ENCODE data around the gene LGR6. TPM values are rescaled to one million over a fixed set of nuclear protein-coding genes. Genes with fewer than 3 reads are reported as not detected.
"Not testable (repeated sequence)": the region's sequence is repeated elsewhere in the genome, so short reads cannot be mapped to it uniquely, and the experiment has no call there.

LGR6 gene
- total RNA-seq, 4 donors from 2014 or later, result 0.53 to 3.3 (median 2.3) TPM

DNA sequence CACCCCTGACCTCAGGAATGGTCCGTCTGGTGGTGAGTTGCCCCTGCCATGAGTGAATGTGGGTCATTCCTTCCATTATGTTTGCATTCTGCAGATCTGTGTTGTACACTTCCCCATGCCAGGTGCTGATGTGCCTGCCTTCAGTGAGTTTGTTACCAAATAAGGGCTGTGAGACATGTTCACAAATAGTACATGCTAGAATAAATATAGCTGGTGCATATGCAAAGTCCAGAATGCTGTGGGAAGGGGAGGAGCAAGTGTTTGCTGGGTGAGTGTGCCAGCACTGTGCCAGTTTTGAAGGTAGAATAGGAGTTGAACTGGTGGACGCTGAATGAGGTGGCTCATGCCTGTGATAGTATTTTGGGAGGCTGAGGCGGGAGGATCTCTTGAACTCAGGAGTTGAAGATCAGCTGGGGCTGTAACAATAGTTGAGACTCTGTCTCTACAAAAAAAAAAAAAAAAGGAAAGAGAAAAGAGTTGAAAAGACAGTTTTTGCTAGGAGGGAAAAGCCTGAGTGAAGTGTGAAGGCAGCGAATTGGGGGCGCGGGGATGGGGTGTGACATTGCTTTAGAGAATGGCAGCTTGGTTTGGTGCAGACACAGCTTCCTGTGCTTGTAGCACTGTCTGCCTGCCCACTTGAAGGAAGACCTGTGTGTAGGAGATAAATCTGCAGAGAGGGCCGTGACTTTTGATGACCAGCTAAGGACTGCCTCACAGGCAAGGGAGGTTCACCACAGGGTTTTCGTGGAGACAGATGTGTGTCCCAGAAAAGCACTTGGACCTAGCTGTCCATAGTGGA is 61.1 kb downstream of the LGR6 start:
- Histone ChIP-seq H3K27ac (no peak overlapping the region), H3K36me3 (no peaks in the 10 kb centered on the region), H3K4me1 (no peaks in the 10 kb centered on the region), H3K4me3 (no peak overlapping the region), H3K27me3 (no peaks in the 10 kb centered on the region), H3K9me3 (no peaks in the 10 kb centered on the region)
- peak in 1 of 3 donors; percentile 34 for DNase-seq
- TF ChIP-seq POLR2A (IDR thresholded peaks at IDR 0.05), result no peak
- TF ChIP-seq, protein P1, sequence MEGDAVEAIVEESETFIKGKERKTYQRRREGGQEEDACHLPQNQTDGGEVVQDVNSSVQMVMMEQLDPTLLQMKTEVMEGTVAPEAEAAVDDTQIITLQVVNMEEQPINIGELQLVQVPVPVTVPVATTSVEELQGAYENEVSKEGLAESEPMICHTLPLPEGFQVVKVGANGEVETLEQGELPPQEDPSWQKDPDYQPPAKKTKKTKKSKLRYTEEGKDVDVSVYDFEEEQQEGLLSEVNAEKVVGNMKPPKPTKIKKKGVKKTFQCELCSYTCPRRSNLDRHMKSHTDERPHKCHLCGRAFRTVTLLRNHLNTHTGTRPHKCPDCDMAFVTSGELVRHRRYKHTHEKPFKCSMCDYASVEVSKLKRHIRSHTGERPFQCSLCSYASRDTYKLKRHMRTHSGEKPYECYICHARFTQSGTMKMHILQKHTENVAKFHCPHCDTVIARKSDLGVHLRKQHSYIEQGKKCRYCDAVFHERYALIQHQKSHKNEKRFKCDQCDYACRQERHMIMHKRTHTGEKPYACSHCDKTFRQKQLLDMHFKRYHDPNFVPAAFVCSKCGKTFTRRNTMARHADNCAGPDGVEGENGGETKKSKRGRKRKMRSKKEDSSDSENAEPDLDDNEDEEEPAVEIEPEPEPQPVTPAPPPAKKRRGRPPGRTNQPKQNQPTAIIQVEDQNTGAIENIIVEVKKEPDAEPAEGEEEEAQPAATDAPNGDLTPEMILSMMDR (IDR thresholded peaks at IDR 0.05), result no peak

DNA sequence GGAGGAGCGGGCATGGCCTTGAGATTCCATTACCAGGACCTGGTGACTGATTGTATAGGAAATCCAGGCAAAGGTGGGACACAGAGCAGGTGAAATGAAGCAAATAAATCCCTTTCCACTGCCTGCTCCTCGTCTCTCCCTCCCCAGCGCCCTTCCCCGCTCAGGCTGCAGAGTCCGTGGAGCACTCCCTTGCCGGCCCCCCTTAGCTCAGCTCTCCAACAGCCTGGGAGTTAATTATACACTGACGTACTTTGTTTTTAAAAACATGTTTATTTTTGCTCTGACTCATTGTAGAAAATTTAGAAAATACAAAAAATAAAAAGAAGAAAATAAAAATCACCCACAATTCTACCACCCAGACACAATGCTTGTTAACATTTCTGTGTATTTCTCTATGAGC is 61.7 kb downstream of the LGR6 start:
- Histone ChIP-seq H3K4me3 (no peak overlapping the region), H3K4me1 (no peaks in the 10 kb centered on the region), H3K27ac (no peak overlapping the region), H3K9me3 (no peaks in the 10 kb centered on the region), H3K27me3 (no peaks in the 10 kb centered on the region), H3K36me3 (no peaks in the 10 kb centered on the region)
- TF ChIP-seq POLR2A (IDR thresholded peaks at IDR 0.05), result no peak
- TF ChIP-seq, protein P1 (IDR thresholded peaks at IDR 0.05), result no peak
- DNase-seq, result peak in 1 of 3 donors; percentile 17

DNA sequence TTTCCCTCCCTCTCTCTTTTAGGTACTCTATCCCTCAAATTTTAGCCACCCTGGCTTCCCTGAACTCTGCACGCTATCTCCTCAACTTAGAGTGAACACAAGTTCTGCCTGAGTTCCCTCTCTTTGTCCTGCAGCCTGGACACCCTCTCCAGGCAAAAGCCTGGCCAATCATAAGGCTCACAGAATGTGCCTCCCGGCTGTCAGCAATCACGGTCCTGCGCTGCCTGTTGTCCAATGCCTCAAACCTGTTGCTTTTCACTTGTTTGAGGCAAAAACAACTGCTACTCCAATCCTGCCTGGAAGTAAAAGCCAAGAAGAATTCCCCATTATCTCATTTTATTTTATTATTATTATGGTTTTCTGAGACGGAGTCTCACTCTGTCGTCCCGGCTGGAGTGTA is 66.1 kb downstream of the LGR6 start:
- DNase-seq, result peak in 1 of 3 donors; percentile 5
- H3K27me3 ChIP-seq, result no peaks in the 10 kb centered on the region
- no peaks in the 10 kb centered on the region for H3K36me3 ChIP-seq
- H3K4me1 ChIP-seq, result no peaks in the 10 kb centered on the region
- no peaks in the 10 kb centered on the region for H3K9me3 ChIP-seq
- TF ChIP-seq, protein P1 (IDR thresholded peaks at IDR 0.05), result no peak
- TF ChIP-seq POLR2A (IDR thresholded peaks at IDR 0.05), result no peak
- H3K4me3 ChIP-seq, result no peak overlapping the region
- H3K27ac ChIP-seq, result no peak overlapping the region

DNA sequence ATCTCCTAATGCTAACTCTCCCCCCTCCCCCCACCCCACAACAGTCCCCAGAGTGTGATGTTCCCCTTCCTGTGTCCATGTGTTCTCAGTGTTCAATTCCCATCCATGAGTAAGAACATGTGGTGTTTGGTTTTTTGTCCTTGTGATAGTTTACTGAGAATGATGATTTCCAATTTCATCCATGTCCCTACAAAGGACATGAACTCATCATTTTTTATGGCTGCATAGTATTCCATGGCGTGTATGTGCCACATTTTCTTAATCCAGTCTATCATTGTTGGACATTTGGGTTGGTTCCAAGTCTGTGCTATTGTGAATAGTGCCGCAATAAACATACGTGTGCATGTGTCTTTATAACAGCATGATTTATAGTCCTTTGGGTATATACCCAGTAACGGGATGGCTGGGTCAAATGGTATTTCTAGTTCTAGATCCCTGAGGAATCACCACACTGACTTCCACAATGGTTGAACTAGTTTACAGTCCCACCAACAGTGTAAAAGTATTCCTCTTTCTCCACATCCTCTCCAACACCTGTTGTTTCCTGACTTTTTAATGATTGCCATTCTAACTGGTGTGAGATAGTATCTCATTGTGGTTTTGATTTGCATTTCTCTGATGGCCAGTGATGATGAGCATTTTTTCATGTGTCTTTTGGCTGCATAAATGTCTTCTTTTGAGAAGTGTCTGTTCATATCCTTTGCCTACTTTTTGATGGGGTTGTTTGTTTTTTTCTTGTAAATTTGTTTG is 67.8 kb downstream of the LGR6 start:
- not testable (repeated sequence) for H3K4me3 ChIP-seq, DNase-seq

DNA sequence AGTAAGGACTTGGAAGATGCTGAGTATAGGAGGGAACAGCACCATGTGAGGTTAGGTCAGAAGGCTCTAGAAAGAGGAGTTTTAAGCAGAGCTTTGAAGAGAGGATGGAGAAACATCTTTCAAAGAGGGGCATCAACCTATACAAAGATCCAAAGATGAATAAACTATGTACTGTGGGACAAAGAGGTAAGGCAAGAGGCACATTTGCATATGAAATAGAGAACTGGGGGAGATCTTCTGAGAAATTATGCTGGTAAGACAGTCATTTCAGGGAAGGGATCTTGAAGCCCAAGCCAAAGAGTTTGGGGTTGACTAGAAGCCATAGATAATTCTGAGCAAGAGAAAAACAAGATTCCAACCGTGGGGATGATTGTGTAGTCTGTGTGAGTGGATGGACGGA is 70.0 kb downstream of the LGR6 start:
- H3K4me3 ChIP-seq, result no peak overlapping the region
- H3K27ac ChIP-seq, result no peak overlapping the region
- no peaks in the 10 kb centered on the region for H3K9me3 ChIP-seq
- H3K27me3 ChIP-seq, result no peaks in the 10 kb centered on the region
- TF ChIP-seq POLR2A (IDR thresholded peaks at IDR 0.05), result no peak
- TF ChIP-seq, protein P1 (IDR thresholded peaks at IDR 0.05), result no peak
- no peaks in the 10 kb centered on the region for H3K36me3 ChIP-seq
- no peak for DNase-seq
- no peaks in the 10 kb centered on the region for H3K4me1 ChIP-seq

More for the DNA sequence above, 67.8 kb downstream of the LGR6 start:
- H3K36me3 ChIP-seq, H3K4me1 ChIP-seq, H3K27me3 ChIP-seq, H3K27ac ChIP-seq, H3K9me3 ChIP-seq: not testable (repeated sequence)

DNA sequence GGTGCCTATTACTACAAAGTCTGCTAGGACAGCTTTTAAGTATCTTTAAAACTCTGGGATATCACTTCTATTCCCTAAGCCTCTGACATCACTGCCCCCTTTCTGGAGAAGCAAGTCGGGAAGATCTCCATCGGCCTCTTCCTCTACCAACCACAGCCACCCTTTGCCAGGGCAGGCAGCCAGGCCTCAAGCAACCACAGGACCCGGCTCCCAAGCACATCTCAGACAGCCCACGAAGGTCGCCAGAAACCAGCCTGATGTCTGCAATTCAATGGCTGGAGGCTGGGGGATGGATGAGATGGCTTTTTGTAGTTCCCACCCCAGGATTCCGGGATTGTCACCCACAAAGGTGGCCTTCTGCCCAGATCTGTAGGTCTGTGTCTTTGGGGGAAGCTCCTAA is 70.7 kb downstream of the LGR6 start:
- no peak for TF ChIP-seq POLR2A (IDR thresholded peaks at IDR 0.05)
- TF ChIP-seq, protein P1 (IDR thresholded peaks at IDR 0.05), result no peak
- Histone ChIP-seq H3K36me3 (no peaks in the 10 kb centered on the region), H3K9me3 (no peaks in the 10 kb centered on the region), H3K27ac (no peak overlapping the region), H3K4me3 (no peak overlapping the region), H3K4me1 (no peaks in the 10 kb centered on the region), H3K27me3 (no peaks in the 10 kb centered on the region)
- peak in 1 of 3 donors; percentile 25 for DNase-seq

Measured in Peyer's patch (tissue), 4 donors.